ENCODE measurements around the gene INO80E.

GRCh38 chr16:30046178-30046577, 50.1 kb downstream of the INO80E start:
- TF ChIP-seq CTCF (conservative IDR thresholded peaks at IDR 0.05 in 1 of 2, IDR thresholded peaks at IDR 0.05 in 1 of 2; ENCODE audit: extremely low read depth in 1 of 2, insufficient read depth in 1 of 2, low read depth in 1 of 2, low read length in 2 of 2) (no peak), EZH2 (IDR thresholded peaks at IDR 0.05; ENCODE audit: borderline replicate concordance, low read length) (no peak)

Measured in mammary epithelial cell (primary cell).